GM21723 (cell line): ENCODE results near the gene GEMIN8.

Experiments used
- ATAC-seq: cut with Tn5 transposase; IDR thresholded peaks from one replicate; pipeline ENCODE4 v1.9.1; 2021; ENCODE audit warnings: mild to moderate bottlenecking, moderate library complexity; ENCODE audit not compliant: unreplicated experiment

The GEMIN8 gene

GRCh38 chrX:14017399-14017798 lies 12.3 kb downstream of the GEMIN8 start:
- ATAC-seq: no peak

- ATAC-seq: no peak
These were observed 13.8 kb downstream of the GEMIN8 start for GRCh38 chrX:14015941-14016340.

- ATAC-seq: no peak
These were observed 14.4 kb downstream of the GEMIN8 start for GRCh38 chrX:14015294-14015693.

GRCh38 chrX:14014526-14014925 lies 15.2 kb downstream of the GEMIN8 start:
- ATAC-seq: no peak

GRCh38 chrX:14013054-14013453 lies 16.6 kb downstream of the GEMIN8 start:
- ATAC-seq: no peak

GRCh38 chrX:14010566-14010965 lies 19.1 kb downstream of the GEMIN8 start:
- ATAC-seq: no peak

GRCh38 chrX:14006540-14006939 lies 23.2 kb downstream of the GEMIN8 start:
- ATAC-seq: no peak

GRCh38 chrX:14003876-14004425 lies 25.7 kb downstream of the GEMIN8 start:
- ATAC-seq: no peak

- ATAC-seq: no peak
These were observed 26.7 kb downstream of the GEMIN8 start for GRCh38 chrX:14003028-14003427.

GRCh38 chrX:13996650-13997049 lies 33.0 kb downstream of the GEMIN8 start:
- no peak for ATAC-seq

- ATAC-seq: no peak
These were observed 35.1 kb downstream of the GEMIN8 start for GRCh38 chrX:13994536-13995080.

- ATAC-seq: no peak
These were observed 35.6 kb downstream of the GEMIN8 start for GRCh38 chrX:13994104-13994503.

- ATAC-seq: no peak
These were observed 39.4 kb downstream of the GEMIN8 start for GRCh38 chrX:13990126-13990800.

- ATAC-seq: peak; percentile 81
These were observed 43.8 kb downstream of the GEMIN8 start for GRCh38 chrX:13985697-13986435.

- ATAC-seq: no peak
These were observed 46.0 kb downstream of the GEMIN8 start for GRCh38 chrX:13983734-13984133.

GRCh38 chrX:13968198-13968597 lies 61.5 kb downstream of the GEMIN8 start:
- ATAC-seq: no peak

- no peak for ATAC-seq
These were observed 62.1 kb downstream of the GEMIN8 start for GRCh38 chrX:13967636-13968035.

- ATAC-seq: no peak
These were observed 62.9 kb downstream of the GEMIN8 start for GRCh38 chrX:13966793-13967125.

GRCh38 chrX:13966071-13966792 lies 63.5 kb downstream of the GEMIN8 start:
- ATAC-seq: no peak

- ATAC-seq: no peak
These were observed 64.2 kb downstream of the GEMIN8 start for GRCh38 chrX:13965531-13965930.

- ATAC-seq: no peak
These were observed 72.7 kb downstream of the GEMIN8 start for GRCh38 chrX:13956998-13957397.
